Keratinocyte (primary cell): ENCODE results near the gene ASGR1. TPM values are rescaled to one million over a fixed set of nuclear protein-coding genes. Genes with fewer than 3 reads are reported as not detected.
A peak's percentile ranks its signal among the peaks of the same experiment; 100 is the strongest.

ENCODE experiments used
- DNase-seq: peaks from one replicate; pipeline ENCODE4 v3.0.0-alpha.2; 2011; ENCODE audit warnings: low read depth, missing footprints, low spot score
- FAIRE-seq: peaks from 2 replicates; lab custom pipeline; 2011; peaks lifted over from hg19 to GRCh38; lab: Jason Lieb, UNC
- H2AFZ ChIP-seq: 2 replicates; pipeline ENCODE4 v1.6.0; 2012; ENCODE audit warnings: low read length, control low read depth, inconsistent platforms; ENCODE audit not compliant: control insufficient read depth
- H3K27ac ChIP-seq: 2 replicates; pipeline ENCODE4 v1.5.1; 2011; ENCODE audit warnings: low read length; ENCODE audit not compliant: control insufficient read depth, insufficient read depth
- H3K27me3 ChIP-seq: 3 replicates; pipeline ENCODE4 v1.6.0; 2011; ENCODE audit warnings: low read length; ENCODE audit not compliant: control insufficient read depth, insufficient read depth; ENCODE audit errors: extremely low read depth
- H3K36me3 ChIP-seq, 2 experiments: 2 replicates in 1 of 2; 3 replicates in 1 of 2; pipeline ENCODE4 v1.5.1; 2011; ENCODE audit warnings: low read length in 2 of 2, mild to moderate bottlenecking in 1 of 2; ENCODE audit not compliant: control insufficient read depth in 2 of 2, insufficient read depth in 2 of 2; ENCODE audit errors: extremely low read depth in 1 of 2
- H3K4me1 ChIP-seq: 3 replicates; pipeline ENCODE4 v1.5.1; 2011; ENCODE audit warnings: low read length; ENCODE audit not compliant: control insufficient read depth, insufficient read depth; ENCODE audit errors: extremely low read depth
- H3K4me2 ChIP-seq: 3 replicates; pipeline ENCODE4 v1.6.0; 2011; ENCODE audit warnings: low read depth, low read length; ENCODE audit not compliant: control insufficient read depth, insufficient read depth; ENCODE audit errors: extremely low read depth
- H3K4me3 ChIP-seq, 3 experiments: fragments of 200-600 bp in 1 of 3; sonication (generic) in 1 of 3; 2 replicates in 2 of 3; 3 replicates in 1 of 3; pipeline ENCODE4 v1.5.1; 2011 to 2016; ENCODE audit warnings: low read length in 3 of 3, mild to moderate bottlenecking in 3 of 3, control low read depth in 2 of 3, inconsistent platforms in 1 of 3, low read depth in 1 of 3, mixed read lengths in 1 of 3, mixed run types in 1 of 3, moderate library complexity in 1 of 3; ENCODE audit not compliant: control insufficient read depth in 2 of 3, insufficient read depth in 2 of 3; ENCODE audit errors: extremely low read depth in 1 of 3
- H3K79me2 ChIP-seq: 2 replicates; pipeline ENCODE4 v1.6.0; 2012; ENCODE audit warnings: low read length; ENCODE audit not compliant: control insufficient read depth, insufficient read depth
- H3K9ac ChIP-seq: 3 replicates; pipeline ENCODE4 v1.6.0; 2011; ENCODE audit warnings: low read length; ENCODE audit not compliant: control insufficient read depth, insufficient read depth; ENCODE audit errors: extremely low read depth
- H3K9me1 ChIP-seq: 3 replicates; pipeline ENCODE4 v1.6.0; 2011; ENCODE audit warnings: low read length; ENCODE audit not compliant: control insufficient read depth, insufficient read depth; ENCODE audit errors: extremely low read depth
- H3K9me3 ChIP-seq: 2 replicates; pipeline ENCODE4 v1.5.1; 2012; ENCODE audit warnings: low read depth, low read length; ENCODE audit not compliant: control insufficient read depth
- H4K20me1 ChIP-seq: 3 replicates; pipeline ENCODE4 v1.6.0; 2011; ENCODE audit warnings: low read length; ENCODE audit not compliant: control insufficient read depth, insufficient read depth; ENCODE audit errors: extremely low read depth
- CTCF ChIP-seq, 3 experiments: IDR thresholded peaks in 1 of 3; conservative IDR thresholded peaks in 1 of 3; optimal IDR thresholded peaks in 1 of 3; 2 replicates in 2 of 3; 3 replicates in 1 of 3; pipeline versions ENCODE3 to v1.5.1; 2011; ENCODE audit warnings: low read length in 3 of 3, mild to moderate bottlenecking in 3 of 3, moderate library complexity in 2 of 3, control low read depth in 1 of 3, inconsistent platforms in 1 of 3; ENCODE audit not compliant: insufficient read depth in 2 of 3; ENCODE audit errors: extremely low read depth in 1 of 3
- EZH2 ChIP-seq: IDR thresholded peaks from one replicate; pipeline ENCODE4 v1.6.1; 2012; ENCODE audit warnings: inconsistent platforms, mild to moderate bottlenecking, low read length, moderate library complexity
- dilution Hi-C: fragments of 300-500 bp; cut with MboI; formaldehyde crosslinking; loops from one replicate; pipeline ENCODE4 v1.7.0; 2020; ENCODE audit warnings: low sequenced_read_pairs; ENCODE audit not compliant: extremely low pct_ligation_motif_present
- polyA plus RNA-seq, 5 experiments: library from polyadenylated mRNA; depleted of rRNA in 3 of 5; stranded (reverse) in 3 of 5; stranded (forward) in 1 of 5; unstranded in 1 of 5; fragments of >200 nt; gene quantifications; 1 replicate in 1 of 5; 2 replicates in 3 of 5; 3 replicates in 1 of 5; pipeline versions ENCODE4 v1.2.1 to v1.2.3, GENCODE V29; 2011 to 2012; ENCODE audit warnings: missing spikeins in 2 of 5, low read depth in 1 of 5, low replicate concordance in 1 of 5

The ASGR1 gene
- polyA plus RNA-seq, 1 donor (not counting 4 experiments of a cell fraction or from before 2014, with no cell fraction given), result 0.18 TPM

GRCh38 chr17:7222093-7222971 lies 43.2 kb upstream of the ASGR1 start:
- TF ChIP-seq CTCF (optimal IDR thresholded peaks at IDR 0.05 in 1 of 3, IDR thresholded peaks at IDR 0.05 in 1 of 3, conservative IDR thresholded peaks at IDR 0.05 in 1 of 3; ENCODE audit: extremely low read depth in 1 of 3, insufficient read depth in 2 of 3, low read length in 3 of 3) (no peak), EZH2 (no peak)
- Histone ChIP-seq H2AFZ (no peak overlapping the region), H3K79me2 (peaks cover 10% of the 10 kb centered on the region), H3K9ac (peak overlapping the region; percentile 19), H3K27ac (no peak overlapping the region), H3K27me3 (no peaks in the 10 kb centered on the region), H4K20me1 (peaks cover 5% of the 10 kb centered on the region), H3K4me1 (peaks cover 28% of the 10 kb centered on the region), H3K36me3 (peaks cover 36 to 49% of the 10 kb centered on the region in 2 experiments), H3K4me3 (no peak overlapping the region), H3K4me2 (no peak overlapping the region), H3K9me1 (no peaks in the 10 kb centered on the region), H3K9me3 (no peaks in the 10 kb centered on the region)
- DNase-seq (no peak), FAIRE-seq (no peak)
- dilution Hi-C loops, result no loop called here

- DNase-seq (no peak), FAIRE-seq (no peak)
- peak overlapping the region; percentile 87 for H3K9ac ChIP-seq
Measured at GRCh38 chr17:7221278-7222092, 42.3 kb upstream of the ASGR1 start.

More at GRCh38 chr17:7221278-7222092, 42.3 kb upstream of the ASGR1 start:
- no peaks in the 10 kb centered on the region for H3K9me3 ChIP-seq
- no peak for TF ChIP-seq CTCF (optimal IDR thresholded peaks at IDR 0.05 in 1 of 3, IDR thresholded peaks at IDR 0.05 in 1 of 3, conservative IDR thresholded peaks at IDR 0.05 in 1 of 3; ENCODE audit: extremely low read depth in 1 of 3, insufficient read depth in 2 of 3, low read length in 3 of 3)
- TF ChIP-seq EZH2, result no peak
- peaks cover 29 to 41% of the 10 kb centered on the region in 2 experiments for H3K36me3 ChIP-seq
- peak overlapping the region; percentile 88 for H3K4me2 ChIP-seq
- dilution Hi-C loops, result no loop called here
- H4K20me1 ChIP-seq, result peaks cover 5% of the 10 kb centered on the region
- H3K79me2 ChIP-seq, result peaks cover 11% of the 10 kb centered on the region
- H3K27me3 ChIP-seq, result no peaks in the 10 kb centered on the region
- peak overlapping the region in 1 of 3 experiments; percentile 74 for H3K4me3 ChIP-seq
- no peak overlapping the region for H2AFZ ChIP-seq
- peak overlapping the region; percentile 92 for H3K27ac ChIP-seq
- H3K9me1 ChIP-seq, result no peaks in the 10 kb centered on the region
- peaks cover 28% of the 10 kb centered on the region for H3K4me1 ChIP-seq
